ENCODE data around the gene PC. TPM values are rescaled to one million over a fixed set of nuclear protein-coding genes. Genes with fewer than 3 reads are reported as not detected.

PC gene
- total RNA-seq, 4 donors from 2014 or later = 13.1 to 67.6 (median 32.1) TPM

GRCh38 chr11:66915046-66915832 lies 42.9 kb downstream of the PC start:
- TF ChIP-seq POLR2A (IDR thresholded peaks at IDR 0.05) = no peak
- no peak for TF ChIP-seq CTCF (IDR thresholded peaks at IDR 0.05 in 4 of 5, conservative IDR thresholded peaks at IDR 0.05 in 1 of 5)
- H3K27me3 ChIP-seq = no peaks in the 10 kb centered on the region
- no peak overlapping the region for H3K27ac ChIP-seq
- H3K9me3 ChIP-seq = no peaks in the 10 kb centered on the region
- H3K4me3 ChIP-seq = no peak overlapping the region
- ATAC-seq = no peak
- DNase-seq = no peak
- in situ Hi-C loops (cut with MboI; ENCODE audit: low sequenced_read_pairs in 4 of 4) (no loop called here), intact Hi-C loops (cut with DNase I; ENCODE audit: low total_unique reads) (no loop called here)
- H3K36me3 ChIP-seq = no peaks in the 10 kb centered on the region
- peaks cover 0 to 25% of the 10 kb centered on the region in 2 donors for H3K4me1 ChIP-seq

- H3K4me1 ChIP-seq = peaks cover 0 to 22% of the 10 kb centered on the region in 2 donors
- no peaks in the 10 kb centered on the region for H3K36me3 ChIP-seq
- H3K27me3 ChIP-seq = no peaks in the 10 kb centered on the region
- ATAC-seq (no peak), DNase-seq (no peak)
- no peak overlapping the region for H3K27ac ChIP-seq
- H3K9me3 ChIP-seq = no peaks in the 10 kb centered on the region
- in situ Hi-C loops (cut with MboI; ENCODE audit: low sequenced_read_pairs in 4 of 4) = no loop called here
- intact Hi-C loops (cut with DNase I; ENCODE audit: low total_unique reads) = no loop called here
- TF ChIP-seq POLR2A (IDR thresholded peaks at IDR 0.05) (no peak), CTCF (IDR thresholded peaks at IDR 0.05 in 4 of 5, conservative IDR thresholded peaks at IDR 0.05 in 1 of 5) (no peak)
- H3K4me3 ChIP-seq = no peak overlapping the region
Observed at GRCh38 chr11:66914505-66914904, 43.7 kb downstream of the PC start.

- DNase-seq (no peak), ATAC-seq (no peak)
- Histone ChIP-seq H3K27me3 (no peaks in the 10 kb centered on the region), H3K9me3 (no peaks in the 10 kb centered on the region), H3K36me3 (no peaks in the 10 kb centered on the region), H3K4me3 (no peak overlapping the region), H3K27ac (no peak overlapping the region), H3K4me1 (peaks cover 0 to 19% of the 10 kb centered on the region in 2 donors)
- intact Hi-C loops (cut with DNase I; ENCODE audit: low total_unique reads) = no loop called here
- TF ChIP-seq POLR2A (IDR thresholded peaks at IDR 0.05) = no peak
- TF ChIP-seq CTCF (IDR thresholded peaks at IDR 0.05 in 4 of 5, conservative IDR thresholded peaks at IDR 0.05 in 1 of 5) = no peak
- in situ Hi-C loops (cut with MboI; ENCODE audit: low sequenced_read_pairs in 4 of 4) = no loop called here
Observed at GRCh38 chr11:66912911-66913310, 45.3 kb downstream of the PC start.

GRCh38 chr11:66912361-66912760 lies 45.8 kb downstream of the PC start:
- no peaks in the 10 kb centered on the region for H3K27me3 ChIP-seq
- H3K27ac ChIP-seq = no peak overlapping the region
- in situ Hi-C loops (cut with MboI; ENCODE audit: low sequenced_read_pairs in 4 of 4) (no loop called here), intact Hi-C loops (cut with DNase I; ENCODE audit: low total_unique reads) (no loop called here)
- DNase-seq (no peak), ATAC-seq (no peak)
- H3K36me3 ChIP-seq = no peaks in the 10 kb centered on the region
- no peak overlapping the region for H3K4me3 ChIP-seq
- peaks cover 0 to 25% of the 10 kb centered on the region in 2 donors for H3K4me1 ChIP-seq
- no peaks in the 10 kb centered on the region for H3K9me3 ChIP-seq
- no peak for TF ChIP-seq CTCF (IDR thresholded peaks at IDR 0.05 in 4 of 5, conservative IDR thresholded peaks at IDR 0.05 in 1 of 5)
- no peak for TF ChIP-seq POLR2A (IDR thresholded peaks at IDR 0.05)

Data from gastrocnemius medialis (tissue), 4 donors.